GM19043 (cell line): ENCODE measurements around the gene HEYL.
A peak's percentile ranks its signal among the peaks of the same experiment; 100 is the strongest.
"Not testable (repeated sequence)": the region's sequence is repeated elsewhere in the genome, so short reads cannot be mapped to it uniquely, and the experiment has no call there.

ENCODE experiments used
- ATAC-seq: cut with Tn5 transposase; IDR thresholded peaks from one replicate; pipeline ENCODE4 v1.9.1; 2021; ENCODE audit warnings: low read depth; ENCODE audit not compliant: unreplicated experiment

The HEYL gene

DNA sequence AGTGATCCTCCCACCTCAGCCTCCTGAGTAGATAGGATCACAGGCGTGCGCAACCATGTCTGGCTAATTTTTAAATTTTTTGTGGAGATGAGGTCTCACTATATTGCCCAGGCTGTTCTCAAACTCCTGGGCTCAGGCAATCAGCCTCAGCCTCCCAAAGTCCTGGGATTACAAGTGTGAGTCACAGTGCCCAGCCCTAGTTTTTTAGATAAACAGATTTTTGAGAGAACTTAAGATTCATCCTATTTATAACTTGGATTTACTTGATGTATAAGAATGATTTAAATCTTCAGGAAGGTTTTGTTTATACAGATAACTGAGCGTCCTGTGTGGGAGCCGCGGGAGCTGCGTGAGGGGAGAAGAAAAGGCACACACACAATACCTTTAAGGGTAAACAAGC, 26.2 kb downstream of the HEYL start:
- ATAC-seq = no peak

DNA sequence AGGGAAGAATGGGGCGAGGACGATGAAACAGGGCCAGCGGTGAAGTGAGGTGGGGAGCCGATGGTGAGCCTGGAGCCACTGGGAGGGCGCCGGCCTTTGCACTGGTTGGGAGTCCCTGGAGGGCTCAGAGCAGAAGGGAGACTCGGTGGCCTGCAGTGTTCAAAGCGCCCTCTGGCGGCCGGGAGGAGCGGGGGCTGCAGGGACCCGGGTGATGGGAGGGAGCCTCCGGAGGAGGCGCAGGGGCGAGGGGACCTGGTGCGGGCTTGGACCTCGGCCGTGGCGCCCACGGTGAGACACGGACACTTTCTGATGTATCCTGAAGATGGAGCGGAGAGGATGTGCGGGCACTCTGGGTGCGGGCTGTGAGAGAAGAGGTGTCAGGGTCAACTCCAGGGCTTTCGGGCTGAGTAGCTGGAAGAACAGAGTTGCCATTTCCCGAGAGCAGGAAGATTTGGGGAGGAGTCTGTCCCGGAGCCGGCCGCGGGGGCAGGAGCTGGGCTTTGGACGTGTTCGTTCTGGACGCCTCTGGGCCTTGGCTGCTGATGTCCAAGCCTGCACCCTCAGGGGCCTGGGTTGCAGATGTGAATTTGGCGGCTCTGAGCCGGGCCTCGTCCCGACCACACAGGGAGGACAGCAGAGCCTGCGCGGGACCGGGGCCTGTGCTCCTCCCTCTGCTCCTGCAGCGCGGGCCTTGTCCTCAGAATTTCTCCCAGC, 29.7 kb downstream of the HEYL start:
- no peak for ATAC-seq

DNA sequence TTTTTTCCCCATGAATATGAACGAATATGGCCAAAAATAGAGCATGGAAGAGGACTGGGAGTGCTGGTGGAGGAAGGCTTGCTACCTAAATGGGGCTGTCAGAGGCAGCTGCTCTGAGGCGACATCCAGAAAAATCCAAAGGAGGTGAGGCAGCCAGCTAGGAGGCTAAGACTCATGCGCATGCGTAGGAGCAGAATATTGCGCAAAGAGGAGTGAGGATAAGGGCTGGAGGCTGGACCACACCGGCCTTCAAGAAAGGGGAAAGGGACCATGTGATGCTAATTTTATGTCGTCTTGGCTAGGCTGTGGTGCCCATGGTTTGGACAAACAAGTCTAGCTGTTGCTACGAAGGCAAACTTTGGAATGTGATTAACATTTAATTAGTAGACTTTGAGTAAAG, 30.5 kb downstream of the HEYL start:
- ATAC-seq = no peak

- ATAC-seq = not testable (repeated sequence)
Observed at GRCh38 chr1:39603677-39604076, 35.8 kb downstream of the HEYL start.

- not testable (repeated sequence) for ATAC-seq
Observed at GRCh38 chr1:39601667-39602255, 37.7 kb downstream of the HEYL start.

DNA sequence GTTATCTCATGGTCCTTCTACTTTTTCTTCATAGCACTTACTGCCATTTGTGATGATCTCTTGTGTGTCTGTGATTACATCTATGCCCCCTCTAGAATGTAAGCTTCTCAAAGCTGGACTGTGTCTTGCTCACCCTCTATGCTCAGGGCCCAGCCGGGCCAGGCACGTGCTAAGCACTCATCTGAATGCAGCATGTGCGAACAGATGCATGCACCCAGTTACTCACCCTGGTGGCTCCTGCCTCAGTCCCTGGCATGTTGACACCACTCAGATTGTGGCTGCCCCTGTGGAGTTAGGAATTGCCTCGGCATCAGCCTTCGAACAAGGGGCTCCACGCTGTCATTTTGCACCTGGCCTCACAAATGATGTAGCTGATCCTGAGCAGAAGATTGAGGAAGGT, 43.3 kb downstream of the HEYL start:
- ATAC-seq = no peak

- no peak for ATAC-seq
Observed at GRCh38 chr1:39593386-39593785, 46.1 kb downstream of the HEYL start.

DNA sequence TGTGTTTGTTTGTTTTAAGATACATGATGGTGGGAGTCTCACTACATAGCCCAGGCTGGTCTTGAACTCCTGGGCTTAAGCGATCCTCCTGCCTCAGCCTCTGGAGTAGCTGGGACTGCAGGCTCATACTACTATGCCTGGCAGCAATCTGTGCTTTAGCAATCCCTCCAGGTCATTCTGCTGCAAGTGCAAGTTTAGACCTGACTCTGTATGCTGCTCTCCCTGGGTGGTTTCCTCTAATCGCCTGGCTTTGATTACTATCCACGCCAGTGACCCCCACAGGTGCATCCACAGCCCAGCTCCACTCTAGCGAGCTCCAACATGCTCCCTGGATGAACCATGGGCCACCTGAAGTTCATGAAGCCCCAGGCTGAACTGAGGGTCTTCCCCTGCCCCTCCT, 47.4 kb downstream of the HEYL start:
- ATAC-seq = no peak

GRCh38 chr1:39590546-39590945, 48.9 kb downstream of the HEYL start:
- no peak for ATAC-seq

DNA sequence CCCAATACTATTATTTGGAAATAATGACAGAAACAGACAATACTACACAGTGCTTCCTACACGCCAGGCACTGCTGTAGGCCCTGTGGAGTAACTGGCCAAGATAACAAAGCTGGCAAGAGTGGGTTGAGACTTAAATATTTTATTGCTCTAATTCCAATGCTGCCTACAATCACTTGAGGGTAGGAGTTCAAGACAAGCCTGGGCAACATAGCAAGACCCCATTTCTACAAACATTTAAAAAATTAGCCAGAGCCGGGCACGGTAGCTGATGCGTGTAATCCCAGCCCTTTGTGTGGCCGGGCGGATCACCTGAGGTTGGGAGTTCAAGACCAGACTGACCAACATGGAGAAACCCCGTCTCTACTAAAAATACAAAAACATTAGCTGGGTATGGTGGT, 53.5 kb downstream of the HEYL start:
- no peak for ATAC-seq

GRCh38 chr1:39576016-39576657, 63.3 kb downstream of the HEYL start:
- ATAC-seq = peak; percentile 31

GRCh38 chr1:39575191-39576015, 64.0 kb downstream of the HEYL start:
- no peak for ATAC-seq

- ATAC-seq = no peak
Observed at GRCh38 chr1:39574646-39575045, 64.8 kb downstream of the HEYL start.
